OCI-LY1 (cell line): ENCODE measurements around the gene MYO10.

Experiments
- H2AFZ ChIP-seq: fragments of 200-600 bp; sonication (generic), shearing (Covaris generic); 2 replicates; pipeline ENCODE4 v1.6.0; 2014; ENCODE audit warnings: antibody characterized with exemption, mild to moderate bottlenecking, low read length
- H3F3A ChIP-seq: fragments of 200-600 bp; sonication (generic), shearing (Covaris generic); 2 replicates; pipeline ENCODE4 v1.6.0; 2014; ENCODE audit warnings: mild to moderate bottlenecking, antibody characterized with exemption, low read length, moderate library complexity; ENCODE audit not compliant: insufficient read depth
- H3K27ac ChIP-seq: fragments of 200-600 bp; sonication (generic); 2 replicates; pipeline ENCODE4 v1.5.1; 2014; ENCODE audit warnings: low read length, mixed run types, mild to moderate bottlenecking, low read depth; ENCODE audit not compliant: poor library complexity, severe bottlenecking
- H3K27me3 ChIP-seq: fragments of 200-600 bp; sonication (generic); 2 replicates; pipeline ENCODE4 v1.6.0; 2014; ENCODE audit warnings: antibody characterized with exemption, mild to moderate bottlenecking, low read length, moderate library complexity; ENCODE audit not compliant: insufficient read depth
- H3K36me3 ChIP-seq: fragments of 200-600 bp; sonication (generic); 2 replicates; pipeline ENCODE4 v1.6.1; 2014; ENCODE audit warnings: mild to moderate bottlenecking, antibody characterized with exemption, low read length, moderate library complexity, mixed read lengths; ENCODE audit not compliant: insufficient read depth
- H3K4me1 ChIP-seq: fragments of 200-600 bp; sonication (generic); 2 replicates; pipeline ENCODE4 v1.5.1; 2014; ENCODE audit warnings: mild to moderate bottlenecking, low read length, moderate library complexity; ENCODE audit not compliant: insufficient read depth, severe bottlenecking
- H3K4me2 ChIP-seq: fragments of 200-600 bp; sonication (generic), shearing (Covaris generic); 2 replicates; pipeline ENCODE4 v1.6.1; 2014; ENCODE audit warnings: low read length
- H3K4me3 ChIP-seq: fragments of 200-600 bp; sonication (generic); 2 replicates; pipeline ENCODE4 v1.5.1; 2014; ENCODE audit warnings: low read length, low read depth, mild to moderate bottlenecking, mixed read lengths; ENCODE audit not compliant: poor library complexity, severe bottlenecking
- H3K79me2 ChIP-seq: fragments of 200-600 bp; shearing (Covaris generic); 2 replicates; pipeline ENCODE4 v1.6.1; 2016; ENCODE audit warnings: mixed run types, low read length, mixed read lengths; ENCODE audit not compliant: insufficient read depth
- H3K9ac ChIP-seq: fragments of 200-600 bp; sonication (generic), shearing (Covaris generic); 2 replicates; pipeline ENCODE4 v1.6.1; 2014; ENCODE audit warnings: mild to moderate bottlenecking, low read length, mixed read lengths
- H3K9me2 ChIP-seq: fragments of 200-600 bp; sonication (generic), shearing (Covaris generic); 2 replicates; pipeline ENCODE4 v1.6.1; 2014; ENCODE audit warnings: low read depth, mild to moderate bottlenecking, low read length, mixed read lengths
- H3K9me3 ChIP-seq: fragments of 200-600 bp; shearing (Covaris generic); 2 replicates; pipeline ENCODE4 v1.6.1; 2014; ENCODE audit warnings: low read length, mixed read lengths
- H4K20me1 ChIP-seq: fragments of 200-600 bp; sonication (generic), shearing (Covaris generic); 2 replicates; pipeline ENCODE4 v1.6.0; 2016; ENCODE audit warnings: mild to moderate bottlenecking, low read length; ENCODE audit not compliant: insufficient read depth
- CTCF ChIP-seq: fragments of 200-600 bp; sonication (generic), shearing (Covaris generic); IDR thresholded peaks from 2 replicates; pipeline ENCODE4 v1.5.1; 2017; ENCODE audit warnings: mild to moderate bottlenecking, antibody characterized with exemption, low read length, moderate library complexity, mixed read lengths
- EZH2 ChIP-seq: fragments of 200-600 bp; sonication (generic), shearing (Covaris generic); IDR thresholded peaks from 2 replicates; pipeline ENCODE4 v1.8.0; 2017; ENCODE audit warnings: borderline replicate concordance, mixed run types, mild to moderate bottlenecking, antibody characterized with exemption, low read length, moderate library complexity, mixed read lengths

Gene MYO10

GRCh38 chr5:16826379-16827125 lies 109.5 kb downstream of the MYO10 start:
- no peak overlapping the region for H3K9ac ChIP-seq
- no peaks in the 10 kb centered on the region for H3K4me1 ChIP-seq
- no peaks in the 10 kb centered on the region for H3F3A ChIP-seq

GRCh38 chr5:16819522-16820167 lies 116.4 kb downstream of the MYO10 start:
- no peak overlapping the region for H3K27ac ChIP-seq
- H3K79me2 ChIP-seq = no peaks in the 10 kb centered on the region
- H3K27me3 ChIP-seq = no peaks in the 10 kb centered on the region

More at GRCh38 chr5:16826379-16827125, 109.5 kb downstream of the MYO10 start:
- Histone ChIP-seq H3K4me3 (no peak overlapping the region), H3K27me3 (no peaks in the 10 kb centered on the region), H3K79me2 (no peaks in the 10 kb centered on the region), H3K36me3 (no peaks in the 10 kb centered on the region), H3K9me3 (no peaks in the 10 kb centered on the region), H3K27ac (no peak overlapping the region), H4K20me1 (no peaks in the 10 kb centered on the region), H3K9me2 (no peaks in the 10 kb centered on the region), H2AFZ (no peak overlapping the region), H3K4me2 (no peak overlapping the region)
- TF ChIP-seq CTCF (no peak), EZH2 (no peak)

GRCh38 chr5:16815432-16815831 lies 120.7 kb downstream of the MYO10 start:
- Histone ChIP-seq H3K4me3 (no peak overlapping the region), H2AFZ (no peak overlapping the region), H3K27ac (no peak overlapping the region), H3K4me1 (no peaks in the 10 kb centered on the region), H3K9me3 (no peaks in the 10 kb centered on the region), H3K79me2 (no peaks in the 10 kb centered on the region), H3K36me3 (no peaks in the 10 kb centered on the region), H3K27me3 (no peaks in the 10 kb centered on the region), H3K9ac (no peak overlapping the region), H3F3A (no peaks in the 10 kb centered on the region), H3K9me2 (no peaks in the 10 kb centered on the region), H4K20me1 (no peaks in the 10 kb centered on the region), H3K4me2 (no peak overlapping the region)
- TF ChIP-seq CTCF (no peak), EZH2 (no peak)

More at GRCh38 chr5:16819522-16820167, 116.4 kb downstream of the MYO10 start:
- H3K9me3 ChIP-seq = no peaks in the 10 kb centered on the region
- H3K36me3 ChIP-seq = no peaks in the 10 kb centered on the region
- no peaks in the 10 kb centered on the region for H4K20me1 ChIP-seq
- TF ChIP-seq CTCF = no peak
- no peak for TF ChIP-seq EZH2
- H3F3A ChIP-seq = no peaks in the 10 kb centered on the region
- H3K4me2 ChIP-seq = no peak overlapping the region
- no peak overlapping the region for H3K4me3 ChIP-seq
- H2AFZ ChIP-seq = no peak overlapping the region
- H3K4me1 ChIP-seq = no peaks in the 10 kb centered on the region
- no peaks in the 10 kb centered on the region for H3K9me2 ChIP-seq
- H3K9ac ChIP-seq = no peak overlapping the region
